NCI-H1092 (cell line): ENCODE results near the gene ADGRG3.

ENCODE experiments used
- DNase-seq: peaks from one replicate; lab custom pipeline; 2025; lab: John Stamatoyannopoulos, UW

The ADGRG3 gene

DNA sequence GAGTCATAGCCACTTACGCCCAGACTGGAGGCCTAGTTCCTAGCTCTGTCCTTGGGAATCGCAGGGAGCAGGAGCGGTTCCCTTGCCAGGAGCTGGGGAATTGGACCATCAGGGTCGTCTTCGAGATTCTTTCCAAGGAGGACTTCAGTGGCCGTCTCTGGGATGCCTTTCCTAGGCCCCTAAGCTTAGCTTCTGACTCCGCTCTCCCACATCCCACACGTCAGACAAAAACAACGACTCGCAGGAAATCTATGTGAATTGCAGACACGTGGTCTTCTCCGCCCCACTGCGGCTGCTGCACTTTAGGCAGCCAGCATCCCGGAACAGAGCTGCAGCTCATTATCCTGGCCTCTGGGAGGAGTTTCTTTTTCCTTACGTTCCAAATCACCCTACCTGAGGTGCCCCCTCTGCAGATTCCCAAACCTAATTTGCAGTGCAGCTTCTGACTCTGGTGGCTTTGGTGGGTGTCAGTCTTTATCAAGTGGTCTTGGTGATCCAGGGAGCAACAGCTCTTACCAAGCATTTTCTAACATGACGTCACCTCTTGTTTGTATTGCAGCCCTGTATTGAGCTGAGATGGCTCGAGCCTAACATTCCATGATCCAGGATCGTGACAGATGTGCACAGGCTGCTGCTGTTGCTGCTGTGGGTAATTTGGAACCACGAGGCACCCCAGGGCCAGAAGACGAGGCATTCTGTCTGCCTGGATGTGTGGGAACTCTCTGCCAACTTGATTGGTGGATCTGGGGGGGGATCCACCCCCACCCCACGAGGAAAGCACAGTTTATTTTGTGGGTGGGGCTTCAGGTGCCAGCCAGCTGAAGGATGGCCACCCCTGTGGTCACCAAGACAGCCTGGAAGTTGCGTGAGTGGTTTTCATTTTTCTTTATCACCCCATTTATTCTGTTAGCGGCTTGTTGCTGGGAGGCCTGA lies 68.6 kb downstream of the ADGRG3 start:
- peak; percentile 11 for DNase-seq

DNA sequence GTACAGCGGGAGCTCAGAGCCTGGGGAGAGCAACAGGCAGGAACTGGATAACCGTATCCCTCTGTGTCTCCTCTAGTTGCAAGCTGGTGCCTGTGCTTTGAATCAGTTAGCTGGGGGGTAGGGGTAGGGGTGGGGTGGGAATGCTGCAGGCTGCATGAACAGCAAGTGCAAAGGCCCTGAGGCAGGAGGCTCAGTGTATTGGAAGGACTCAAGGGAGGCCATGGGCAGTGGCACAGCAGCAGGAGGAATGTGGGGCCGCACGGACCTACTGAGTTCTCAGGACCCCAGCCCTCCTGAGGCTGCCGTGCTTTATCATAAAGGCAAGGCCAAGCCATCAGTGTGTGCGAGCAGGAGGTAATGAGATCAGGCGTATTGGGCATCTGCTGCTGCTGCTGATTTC lies 70.7 kb downstream of the ADGRG3 start:
- DNase-seq = no peak
